Hepatocyte (in vitro differentiated cells): ENCODE data around the gene CARD8. TPM values are rescaled to one million over a fixed set of nuclear protein-coding genes. Genes with fewer than 3 reads are reported as not detected.
A peak's percentile ranks its signal among the peaks of the same experiment; 100 is the strongest.

ENCODE experiments used
- DNase-seq: peaks from one replicate; pipeline ENCODE4 v3.0.0-alpha.2; 2016; ENCODE audit warnings: low spot score
- H2AFZ ChIP-seq: fragments of 200-600 bp; sonication (generic); 2 replicates; pipeline ENCODE4 v1.6.0; 2016; ENCODE audit warnings: antibody characterized with exemption, mild to moderate bottlenecking
- H3K27ac ChIP-seq: fragments of 200-600 bp; sonication (generic); 2 replicates; pipeline ENCODE4 v1.5.1; 2016; ENCODE audit warnings: mild to moderate bottlenecking
- H3K27me3 ChIP-seq: fragments of 200-600 bp; sonication (generic); 2 replicates; pipeline ENCODE4 v1.6.1; 2016
- H3K36me3 ChIP-seq: fragments of 200-600 bp; sonication (generic); replicated peaks from 2 replicates; pipeline ENCODE4 v1.5.1; 2016; ENCODE audit warnings: low read depth; ENCODE audit not compliant: insufficient read depth
- H3K4me1 ChIP-seq: fragments of 200-600 bp; sonication (generic); 2 replicates; pipeline ENCODE4 v1.5.1; 2016; ENCODE audit warnings: mild to moderate bottlenecking, moderate library complexity; ENCODE audit not compliant: insufficient read depth
- H3K4me2 ChIP-seq: fragments of 200-600 bp; sonication (generic); 2 replicates; pipeline ENCODE4 v1.6.0; 2016
- H3K4me3 ChIP-seq: fragments of 200-600 bp; sonication (generic); 2 replicates; pipeline ENCODE4 v1.5.1; 2016; ENCODE audit warnings: mild to moderate bottlenecking
- H3K79me2 ChIP-seq: fragments of 200-600 bp; sonication (generic); 2 replicates; pipeline ENCODE4 v1.6.0; 2017; ENCODE audit warnings: mild to moderate bottlenecking
- H3K9me2 ChIP-seq: fragments of 200-600 bp; sonication (generic); replicated peaks from 2 replicates; pipeline ENCODE4 v1.6.0; 2017; ENCODE audit warnings: mild to moderate bottlenecking; ENCODE audit not compliant: insufficient read depth
- H3K9me3 ChIP-seq: fragments of 200-600 bp; sonication (generic); 2 replicates; pipeline ENCODE4 v1.5.1; 2016; ENCODE audit warnings: low read depth, mild to moderate bottlenecking
- H4K20me1 ChIP-seq: fragments of 200-600 bp; sonication (generic); 2 replicates; pipeline ENCODE4 v1.6.0; 2016; ENCODE audit warnings: mild to moderate bottlenecking; ENCODE audit not compliant: insufficient read depth, poor library complexity, severe bottlenecking
- CTCF ChIP-seq: fragments of 200-600 bp; sonication (generic); IDR thresholded peaks from 2 replicates; pipeline ENCODE4 v1.5.1; 2016; ENCODE audit warnings: antibody characterized with exemption, mild to moderate bottlenecking; ENCODE audit not compliant: poor library complexity
- EZH2 ChIP-seq: fragments of 200-600 bp; sonication (generic); IDR thresholded peaks from 2 replicates; pipeline ENCODE4 v1.6.1; 2016; ENCODE audit warnings: antibody characterized with exemption, mild to moderate bottlenecking, borderline replicate concordance
- EZH2phosphoT487 ChIP-seq: fragments of 200-600 bp; sonication (generic); IDR thresholded peaks from one replicate; pipeline ENCODE4 v1.6.1; 2018; ENCODE audit warnings: antibody characterized with exemption, mild to moderate bottlenecking, low read depth, moderate library complexity; ENCODE audit not compliant: unreplicated experiment, severe bottlenecking
- WGBS: methylation state at CpG from one replicate; pipeline ENCODE4 v1.1.6; 2016; ENCODE audit warnings: low lambda C conversion rate; ENCODE audit errors: missing lambda C conversion rate; 5-methylcytosine and 5-hydroxymethylcytosine counted together
- polyA plus RNA-seq: library from polyadenylated mRNA; unstranded; fragments of >200 nt; fragmentation: Nextera tagmentation; extraction: Ambion mirVana; gene quantifications from 2 replicates; pipeline ENCODE4 v1.2.1, GENCODE V29; 2016
- total RNA-seq: library from RNA; depleted of rRNA; stranded (reverse); fragments of >200 nt; gene quantifications from 2 replicates; pipeline ENCODE4 v1.2.3, GENCODE V29; 2014

The CARD8 gene
- total and polyA plus RNA-seq, 2 experiments from 2014 or later, result 7.6 to 17.0 TPM

GRCh38 chr19:48290401-48290770, 34.7 kb upstream of the CARD8 start:
- no peaks in the 10 kb centered on the region for H3K27me3 ChIP-seq
- H3K4me1 ChIP-seq, result no peaks in the 10 kb centered on the region
- H3K36me3 ChIP-seq, result no peaks in the 10 kb centered on the region
- H4K20me1 ChIP-seq, result no peaks in the 10 kb centered on the region
- no peaks in the 10 kb centered on the region for H3K9me2 ChIP-seq
- no peak for TF ChIP-seq EZH2phosphoT487
- no peak for TF ChIP-seq EZH2
- peak; percentile 41 for TF ChIP-seq CTCF
- peak overlapping the region; percentile 37 for H2AFZ ChIP-seq
- no peaks in the 10 kb centered on the region for H3K9me3 ChIP-seq
- peak overlapping the region; percentile 93 for H3K4me2 ChIP-seq
- 7% methylated on average over 10 of the region's 10 CpGs for WGBS
- H3K4me3 ChIP-seq, result no peak overlapping the region
- no peak overlapping the region for H3K27ac ChIP-seq
- DNase-seq, result peak; percentile 64
- no peaks in the 10 kb centered on the region for H3K79me2 ChIP-seq

DNA sequence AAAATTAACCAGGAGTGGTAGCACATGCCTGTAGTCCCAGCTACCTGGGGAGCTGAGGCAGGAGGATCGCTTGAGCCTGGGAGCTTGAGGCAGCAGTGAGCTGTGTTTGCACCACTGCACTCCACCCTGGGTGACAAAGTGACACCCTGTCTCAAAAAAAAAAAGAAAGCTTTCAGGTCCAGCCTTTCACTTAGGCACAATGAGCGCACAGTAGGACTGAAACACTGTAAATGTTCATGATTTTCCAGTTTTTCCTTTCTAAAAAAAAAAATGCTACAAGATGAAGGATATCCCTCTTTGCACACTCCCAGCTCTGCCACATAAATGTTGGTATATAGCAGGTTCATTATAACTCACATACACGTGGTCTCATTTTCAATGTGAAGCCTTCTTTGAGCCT, 32.0 kb upstream of the CARD8 start:
- no peaks in the 10 kb centered on the region for H4K20me1 ChIP-seq
- H3K9me3 ChIP-seq, result no peaks in the 10 kb centered on the region
- DNase-seq, result no peak
- no peak for TF ChIP-seq EZH2phosphoT487
- no peak for TF ChIP-seq CTCF
- TF ChIP-seq EZH2, result no peak
- H3K9me2 ChIP-seq, result no peaks in the 10 kb centered on the region
- no peak overlapping the region for H3K4me3 ChIP-seq
- no peak overlapping the region for H3K27ac ChIP-seq
- no peaks in the 10 kb centered on the region for H3K27me3 ChIP-seq
- H3K4me2 ChIP-seq, result no peak overlapping the region
- no peaks in the 10 kb centered on the region for H3K4me1 ChIP-seq
- WGBS, result 94% methylated on average over 3 of the region's 3 CpGs
- no peaks in the 10 kb centered on the region for H3K79me2 ChIP-seq
- no peak overlapping the region for H2AFZ ChIP-seq
- no peaks in the 10 kb centered on the region for H3K36me3 ChIP-seq

- H3K79me2 ChIP-seq, result no peaks in the 10 kb centered on the region
- H3K27me3 ChIP-seq, result no peaks in the 10 kb centered on the region
- no peaks in the 10 kb centered on the region for H3K36me3 ChIP-seq
- H2AFZ ChIP-seq, result no peak overlapping the region
- no peaks in the 10 kb centered on the region for H3K4me1 ChIP-seq
- H3K4me3 ChIP-seq, result no peak overlapping the region
- no peak overlapping the region for H3K27ac ChIP-seq
- H4K20me1 ChIP-seq, result no peaks in the 10 kb centered on the region
- no peaks in the 10 kb centered on the region for H3K9me3 ChIP-seq
- TF ChIP-seq EZH2phosphoT487, result no peak
- WGBS, result 75% methylated on average over 4 of the region's 4 CpGs
- H3K9me2 ChIP-seq, result no peaks in the 10 kb centered on the region
- H3K4me2 ChIP-seq, result no peak overlapping the region
- no peak for DNase-seq
Measured at GRCh38 chr19:48284896-48285295, 29.2 kb upstream of the CARD8 start.

- no peaks in the 10 kb centered on the region for H3K4me1 ChIP-seq
- H3K9me3 ChIP-seq, result no peaks in the 10 kb centered on the region
- peak; percentile 30 for DNase-seq
- H3K27ac ChIP-seq, result no peak overlapping the region
- WGBS, result 89% methylated on average over 7 of the region's 7 CpGs
- no peaks in the 10 kb centered on the region for H4K20me1 ChIP-seq
- H3K27me3 ChIP-seq, result no peaks in the 10 kb centered on the region
- no peaks in the 10 kb centered on the region for H3K9me2 ChIP-seq
- H3K79me2 ChIP-seq, result no peaks in the 10 kb centered on the region
- no peak overlapping the region for H3K4me3 ChIP-seq
- no peak for TF ChIP-seq EZH2
- TF ChIP-seq EZH2phosphoT487, result no peak
- TF ChIP-seq CTCF, result no peak
- H3K36me3 ChIP-seq, result no peaks in the 10 kb centered on the region
- no peak overlapping the region for H3K4me2 ChIP-seq
- no peak overlapping the region for H2AFZ ChIP-seq
Measured at GRCh38 chr19:48283908-48284307, 28.2 kb upstream of the CARD8 start.
